ENCODE data around the gene NLRP12. TPM values are rescaled to one million over a fixed set of nuclear protein-coding genes. Genes with fewer than 3 reads are reported as not detected.
"Not testable (repeated sequence)": the region's sequence is repeated elsewhere in the genome, so short reads cannot be mapped to it uniquely, and the experiment has no call there.

Gene NLRP12
- total RNA-seq, 1 donor from 2014 or later, result not detected

DNA sequence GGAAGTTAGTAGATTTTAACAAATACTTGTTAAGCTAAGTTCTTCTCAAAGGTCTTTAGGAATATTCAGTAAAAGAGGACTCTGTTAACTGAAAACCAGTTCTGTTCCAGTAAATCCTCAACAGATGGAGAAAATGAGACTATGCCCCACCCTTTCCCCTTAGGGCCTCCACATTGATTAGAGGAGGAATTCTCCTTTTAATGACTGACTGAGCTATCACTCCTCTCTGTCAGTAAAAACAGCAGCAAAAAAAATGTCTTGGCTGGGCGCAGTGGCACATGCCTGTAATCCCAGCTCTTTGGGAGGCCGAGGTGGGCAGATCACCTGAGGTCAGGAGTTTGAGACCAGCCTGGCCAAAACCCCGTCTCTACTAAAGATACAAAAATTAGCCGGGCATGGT is 50.1 kb downstream of the NLRP12 start:
- TF ChIP-seq, protein P1, sequence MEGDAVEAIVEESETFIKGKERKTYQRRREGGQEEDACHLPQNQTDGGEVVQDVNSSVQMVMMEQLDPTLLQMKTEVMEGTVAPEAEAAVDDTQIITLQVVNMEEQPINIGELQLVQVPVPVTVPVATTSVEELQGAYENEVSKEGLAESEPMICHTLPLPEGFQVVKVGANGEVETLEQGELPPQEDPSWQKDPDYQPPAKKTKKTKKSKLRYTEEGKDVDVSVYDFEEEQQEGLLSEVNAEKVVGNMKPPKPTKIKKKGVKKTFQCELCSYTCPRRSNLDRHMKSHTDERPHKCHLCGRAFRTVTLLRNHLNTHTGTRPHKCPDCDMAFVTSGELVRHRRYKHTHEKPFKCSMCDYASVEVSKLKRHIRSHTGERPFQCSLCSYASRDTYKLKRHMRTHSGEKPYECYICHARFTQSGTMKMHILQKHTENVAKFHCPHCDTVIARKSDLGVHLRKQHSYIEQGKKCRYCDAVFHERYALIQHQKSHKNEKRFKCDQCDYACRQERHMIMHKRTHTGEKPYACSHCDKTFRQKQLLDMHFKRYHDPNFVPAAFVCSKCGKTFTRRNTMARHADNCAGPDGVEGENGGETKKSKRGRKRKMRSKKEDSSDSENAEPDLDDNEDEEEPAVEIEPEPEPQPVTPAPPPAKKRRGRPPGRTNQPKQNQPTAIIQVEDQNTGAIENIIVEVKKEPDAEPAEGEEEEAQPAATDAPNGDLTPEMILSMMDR (IDR thresholded peaks at IDR 0.05), result no peak
- TF ChIP-seq EZH2phosphoT487 (IDR thresholded peaks at IDR 0.05) (no peak), EZH2 (IDR thresholded peaks at IDR 0.05) (no peak)
- Mint-ChIP-seq H3K4me3 (no peak overlapping the region), H3K36me3 (no peaks in the 10 kb centered on the region), H3K27ac (no peak overlapping the region), H3K27me3 (ENCODE audit: insufficient read depth, low read depth) (peaks cover 3% of the 10 kb centered on the region), H3K9me3 (no peaks in the 10 kb centered on the region), H3K4me1 (no peaks in the 10 kb centered on the region)
- no peaks in the 10 kb centered on the region for H3K27me3 ChIP-seq
- no peaks in the 10 kb centered on the region for H3K9me3 ChIP-seq (ENCODE audit: low read depth)
- no peak overlapping the region for H3K4me2 ChIP-seq
- DNase-seq (ENCODE audit: low spot score), result no peak
- H4K20me1 ChIP-seq (ENCODE audit: low read depth), result no peaks in the 10 kb centered on the region
- H3K4me3 ChIP-seq, result no peak overlapping the region
- H3F3A ChIP-seq (ENCODE audit: low read depth), result peaks cover 8% of the 10 kb centered on the region
- no peak overlapping the region for H2AFZ ChIP-seq (replicated peaks)
- no peak overlapping the region for H3K27ac ChIP-seq
- no peak overlapping the region for H3K9ac ChIP-seq
- no peaks in the 10 kb centered on the region for H3K36me3 ChIP-seq
- no peaks in the 10 kb centered on the region for H3K79me2 ChIP-seq (ENCODE audit: low read depth)
- peaks cover 5% of the 10 kb centered on the region for H3K4me1 ChIP-seq

DNA sequence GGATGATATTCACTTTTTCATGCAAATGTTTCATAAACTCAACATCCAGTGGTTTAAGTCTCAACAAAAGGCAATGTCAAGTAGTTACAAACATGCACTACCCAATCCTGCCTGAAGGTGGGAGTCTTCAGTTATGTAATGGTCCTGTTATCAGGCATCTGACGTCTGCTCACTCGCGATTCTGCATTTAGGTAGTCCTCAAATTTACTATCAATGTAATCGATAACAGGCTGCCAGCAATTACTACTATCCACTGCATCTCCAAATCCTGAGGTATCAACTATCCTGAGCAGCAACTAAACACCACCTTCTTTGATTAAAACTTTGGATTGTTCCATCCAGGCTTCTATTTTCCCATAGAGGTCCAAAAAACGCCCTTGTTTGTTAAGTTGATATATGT is 51.2 kb downstream of the NLRP12 start:
- peak; percentile 81 for DNase-seq (ENCODE audit: low spot score)
- Histone ChIP-seq H3F3A (ENCODE audit: low read depth) (peaks cover 8% of the 10 kb centered on the region), H4K20me1 (ENCODE audit: low read depth) (no peaks in the 10 kb centered on the region), H3K4me1 (peaks cover 5% of the 10 kb centered on the region), H3K4me2 (no peak overlapping the region), H3K36me3 (no peaks in the 10 kb centered on the region), H3K27ac (no peak overlapping the region), H2AFZ (replicated peaks) (no peak overlapping the region), H3K4me3 (no peak overlapping the region), H3K9ac (no peak overlapping the region), H3K27me3 (no peaks in the 10 kb centered on the region), H3K9me3 (ENCODE audit: low read depth) (no peaks in the 10 kb centered on the region), H3K79me2 (ENCODE audit: low read depth) (no peaks in the 10 kb centered on the region)
- Mint-ChIP-seq H3K4me3 (no peak overlapping the region), H3K36me3 (no peaks in the 10 kb centered on the region), H3K9me3 (no peaks in the 10 kb centered on the region), H3K27ac (no peak overlapping the region), H3K4me1 (no peaks in the 10 kb centered on the region), H3K27me3 (ENCODE audit: insufficient read depth, low read depth) (no peaks in the 10 kb centered on the region)
- TF ChIP-seq EZH2phosphoT487 (IDR thresholded peaks at IDR 0.05) (no peak), EZH2 (IDR thresholded peaks at IDR 0.05) (no peak)
- TF ChIP-seq, protein P1 (IDR thresholded peaks at IDR 0.05), result peak; percentile 64

DNA sequence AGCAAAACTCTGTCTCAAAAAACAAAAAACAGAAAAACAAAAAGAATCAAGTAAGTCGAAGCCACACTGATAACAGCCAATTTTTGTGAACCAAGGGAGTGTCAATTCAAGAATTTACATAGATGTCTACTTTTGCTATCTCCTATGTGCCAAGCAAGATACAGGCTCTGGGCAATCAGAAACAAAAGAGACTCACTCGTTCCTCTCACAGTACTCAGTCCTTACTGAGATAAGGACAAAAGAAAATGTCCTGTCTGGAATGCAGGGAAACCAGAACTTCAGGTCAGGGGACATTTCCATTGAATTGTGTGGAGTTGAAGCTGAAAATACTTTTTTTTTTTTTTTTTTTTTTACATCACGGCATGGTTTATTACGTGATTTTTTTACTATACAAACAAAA is 53.0 kb downstream of the NLRP12 start:
- H3K9me3 ChIP-seq (ENCODE audit: low read depth), result no peaks in the 10 kb centered on the region
- H4K20me1 ChIP-seq (ENCODE audit: low read depth), result no peaks in the 10 kb centered on the region
- no peak overlapping the region for H3K27ac ChIP-seq
- Mint-ChIP-seq H3K27me3 (ENCODE audit: insufficient read depth, low read depth) (no peaks in the 10 kb centered on the region), H3K27ac (no peak overlapping the region), H3K4me3 (no peak overlapping the region), H3K4me1 (no peaks in the 10 kb centered on the region), H3K36me3 (no peaks in the 10 kb centered on the region), H3K9me3 (peaks cover 2% of the 10 kb centered on the region)
- DNase-seq (ENCODE audit: low spot score), result no peak
- no peak overlapping the region for H3K4me3 ChIP-seq
- TF ChIP-seq EZH2 (IDR thresholded peaks at IDR 0.05) (no peak), EZH2phosphoT487 (IDR thresholded peaks at IDR 0.05) (no peak)
- TF ChIP-seq, protein P1 (IDR thresholded peaks at IDR 0.05), result no peak
- peaks cover 5% of the 10 kb centered on the region for H3K4me1 ChIP-seq
- peaks cover 8% of the 10 kb centered on the region for H3F3A ChIP-seq (ENCODE audit: low read depth)
- no peaks in the 10 kb centered on the region for H3K79me2 ChIP-seq (ENCODE audit: low read depth)
- H3K36me3 ChIP-seq, result no peaks in the 10 kb centered on the region
- H3K9ac ChIP-seq, result no peak overlapping the region
- no peaks in the 10 kb centered on the region for H3K27me3 ChIP-seq
- peak overlapping the region; percentile 3 for H2AFZ ChIP-seq (replicated peaks)
- H3K4me2 ChIP-seq, result no peak overlapping the region

DNA sequence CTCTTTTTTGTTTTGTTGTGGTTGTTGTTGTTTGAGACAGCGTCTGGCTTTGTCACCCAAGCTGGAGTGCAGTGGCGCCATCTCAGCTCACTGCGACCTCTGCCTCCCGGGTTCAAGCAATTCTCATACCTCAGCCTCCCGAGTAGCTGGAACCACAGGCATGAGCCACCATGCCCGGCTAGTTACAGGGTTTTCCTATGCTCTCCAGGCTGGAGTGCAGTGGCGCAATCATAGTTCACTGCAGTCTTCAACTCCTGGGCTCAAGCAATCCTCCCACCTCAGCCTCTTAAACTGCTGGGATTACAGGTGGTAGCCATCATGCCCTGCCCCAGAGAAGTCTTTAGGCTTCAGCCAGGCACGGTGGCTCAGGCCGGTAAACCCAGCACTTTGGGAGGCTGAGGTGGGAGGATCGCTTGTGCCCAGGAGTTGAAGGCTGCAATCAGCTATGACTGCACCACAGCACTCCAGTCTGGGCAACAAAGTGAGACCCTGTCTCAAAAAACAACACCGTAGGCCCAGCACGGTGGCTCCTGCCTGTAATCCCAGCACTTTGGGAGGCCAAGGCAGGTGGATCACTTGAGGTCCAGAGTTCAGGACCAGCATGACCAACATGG is 54.3 kb downstream of the NLRP12 start:
- H3K4me1 Mint-ChIP-seq; H3F3A ChIP-seq (ENCODE audit: low read depth); H3K36me3 Mint-ChIP-seq; H3K4me1 ChIP-seq; H3K9ac ChIP-seq; H3K9me3 Mint-ChIP-seq; H3K4me3 Mint-ChIP-seq; DNase-seq (ENCODE audit: low spot score); H3K27ac Mint-ChIP-seq; H3K9me3 ChIP-seq (ENCODE audit: low read depth); H4K20me1 ChIP-seq (ENCODE audit: low read depth); H3K36me3 ChIP-seq; H2AFZ ChIP-seq (replicated peaks); H3K27me3 ChIP-seq; H3K4me2 ChIP-seq; H3K27ac ChIP-seq; H3K4me3 ChIP-seq; H3K27me3 Mint-ChIP-seq (ENCODE audit: insufficient read depth, low read depth); H3K79me2 ChIP-seq (ENCODE audit: low read depth): not testable (repeated sequence)
